H1 (cell line): ENCODE measurements around the gene ANO2. TPM values are rescaled to one million over a fixed set of nuclear protein-coding genes. Genes with fewer than 3 reads are reported as not detected.

Source experiments
- CTCF ChIA-PET: fragments of 300-600 bp; sonication (Branson Sonifier 250); formaldehyde crosslinking; loops from one replicate; lab custom pipeline; 2021; ENCODE audit not compliant: partially characterized antibody; lab: Charles Lee
- POLR2A ChIA-PET: fragments of 300-600 bp; sonication (Branson Sonifier 250); formaldehyde crosslinking; loops from one replicate; lab custom pipeline; 2021; ENCODE audit warnings: inconsistent platforms; ENCODE audit not compliant: partially characterized antibody; lab: Charles Lee
- DNase-seq, 2 experiments: peaks; one replicate each; pipeline versions ENCODE4 v3.0.0 to v3.0.0-alpha.2; 2010 to 2022; ENCODE audit warnings: low spot score in 2 of 2, low read depth in 1 of 2, mixed read lengths in 1 of 2
- FAIRE-seq: peaks from 2 replicates; lab custom pipeline; 2011; peaks lifted over from hg19 to GRCh38; lab: Jason Lieb, UNC
- H2AFZ ChIP-seq: 2 replicates; pipeline ENCODE4 v1.8.1; 2012; ENCODE audit warnings: low read length, inconsistent platforms
- H2AK5ac ChIP-seq: 2 replicates; pipeline ENCODE4 v1.6.1; 2013; ENCODE audit warnings: low read depth, low read length
- H2BK120ac ChIP-seq: replicated peaks from 2 replicates; pipeline ENCODE3; 2013; ENCODE audit warnings: low read depth, low read length, inconsistent platforms
- H2BK12ac ChIP-seq: 2 replicates; pipeline ENCODE4 v1.6.1; 2013; ENCODE audit warnings: low read depth, low read length
- H2BK15ac ChIP-seq: 2 replicates; pipeline ENCODE4 v1.6.1; 2013; ENCODE audit warnings: low read length
- H2BK20ac ChIP-seq: 2 replicates; pipeline ENCODE4 v1.6.1; 2013; ENCODE audit warnings: low read length
- H2BK5ac ChIP-seq: 2 replicates; pipeline ENCODE4 v1.6.1; 2013; ENCODE audit warnings: low read depth, low read length
- H3K14ac ChIP-seq: 2 replicates; pipeline ENCODE4 v1.6.1; 2013; ENCODE audit warnings: inconsistent platforms; ENCODE audit not compliant: insufficient read length
- H3K18ac ChIP-seq: 2 replicates; pipeline ENCODE4 v1.6.1; 2013; ENCODE audit warnings: low read length; ENCODE audit errors: extremely low read depth
- H3K23ac ChIP-seq: 2 replicates; pipeline ENCODE4 v1.6.1; 2013; ENCODE audit warnings: inconsistent platforms; ENCODE audit not compliant: insufficient read length
- H3K23me2 ChIP-seq: 2 replicates; pipeline ENCODE4 v1.6.1; 2013; ENCODE audit warnings: low read depth, low read length
- H3K27ac ChIP-seq: 2 replicates; pipeline ENCODE4 v1.6.1; 2011; ENCODE audit warnings: low read depth, low read length, inconsistent platforms
- H3K27me3 ChIP-seq, 4 experiments: replicated peaks in 1 of 4; 1 replicate in 1 of 4; 2 replicates in 3 of 4; pipeline versions ENCODE4 v1.6.1 to v1.8.1; 2011 to 2013; ENCODE audit warnings: low read length in 3 of 4, mild to moderate bottlenecking in 3 of 4, inconsistent platforms in 2 of 4, mixed read lengths in 2 of 4, moderate library complexity in 1 of 4; ENCODE audit not compliant: control insufficient read depth in 3 of 4, insufficient read depth in 3 of 4; ENCODE audit errors: extremely low read depth in 1 of 4
- H3K36me3 ChIP-seq, 4 experiments: 2 replicates each; pipeline versions ENCODE4 v1.6.1 to v1.8.1; 2011 to 2013; ENCODE audit warnings: mild to moderate bottlenecking in 4 of 4, low read length in 3 of 4, moderate library complexity in 2 of 4, control low read depth in 1 of 4, inconsistent platforms in 1 of 4; ENCODE audit not compliant: insufficient read depth in 4 of 4, control insufficient read depth in 2 of 4
- H3K4ac ChIP-seq: replicated peaks from 2 replicates; pipeline ENCODE3; 2013; ENCODE audit warnings: low read length, low read depth, mixed read lengths, inconsistent platforms; ENCODE audit not compliant: insufficient read length
- H3K4me1 ChIP-seq, 4 experiments: replicated peaks in 1 of 4; 1 replicate in 1 of 4; 2 replicates in 3 of 4; pipeline versions ENCODE4 v1.6.1 to v1.8.1; 2011 to 2013; ENCODE audit warnings: low read length in 3 of 4, inconsistent platforms in 2 of 4, mixed read lengths in 1 of 4; ENCODE audit not compliant: insufficient read depth in 4 of 4, control insufficient read depth in 3 of 4
- H3K4me2 ChIP-seq, 2 experiments: 2 replicates each; pipeline versions ENCODE4 v1.6.1 to v1.8.1; 2011 to 2013; ENCODE audit warnings: low read depth in 2 of 2, low read length in 2 of 2, control low read depth in 1 of 2, inconsistent platforms in 1 of 2, mild to moderate bottlenecking in 1 of 2; ENCODE audit not compliant: insufficient read depth in 1 of 2
- H3K4me3 ChIP-seq, 4 experiments: fragments of 200-600, 300-600 bp in 1 of 4; sonication (generic), shearing (Covaris generic), sonication (Bioruptor Twin) in 1 of 4; 2 replicates each; pipeline versions ENCODE4 v1.5.1 to v1.8.1; 2011 to 2016; ENCODE audit warnings: low read length in 4 of 4, low read depth in 3 of 4, control low read depth in 2 of 4, inconsistent platforms in 2 of 4, mild to moderate bottlenecking in 2 of 4, mixed read lengths in 1 of 4, moderate library complexity in 1 of 4; ENCODE audit not compliant: insufficient read depth in 2 of 4; ENCODE audit errors: extremely low read depth in 1 of 4
- H3K56ac ChIP-seq: replicated peaks from 2 replicates; pipeline ENCODE3; 2013; ENCODE audit warnings: low read depth, mild to moderate bottlenecking, mixed read lengths, low read length, inconsistent platforms; ENCODE audit not compliant: insufficient read length
- H3K79me1 ChIP-seq: 2 replicates; pipeline ENCODE4 v1.6.1; 2013; ENCODE audit warnings: low read depth, low read length, control low read depth
- H3K79me2 ChIP-seq, 2 experiments: 2 replicates each; pipeline versions ENCODE4 v1.6.1 to v1.8.1; 2012 to 2013; ENCODE audit warnings: low read length in 2 of 2, mild to moderate bottlenecking in 2 of 2, inconsistent platforms in 1 of 2; ENCODE audit not compliant: insufficient read depth in 2 of 2, control insufficient read depth in 1 of 2
- H3K9ac ChIP-seq, 4 experiments: replicated peaks in 1 of 4; 1 replicate in 1 of 4; 2 replicates in 3 of 4; pipeline versions ENCODE4 v1.6.1 to v1.8.1; 2011 to 2013; ENCODE audit warnings: low read depth in 3 of 4, low read length in 3 of 4, control low read depth in 2 of 4, mild to moderate bottlenecking in 2 of 4, moderate library complexity in 2 of 4, inconsistent platforms in 1 of 4; ENCODE audit errors: extremely low read depth in 1 of 4
- H3K9me3 ChIP-seq, 2 experiments: 2 replicates each; pipeline versions ENCODE4 v1.6.1 to v1.8.1; 2012 to 2013; ENCODE audit warnings: mild to moderate bottlenecking in 2 of 2, moderate library complexity in 2 of 2, control low read depth in 1 of 2, inconsistent platforms in 1 of 2, low read depth in 1 of 2, low read length in 1 of 2, mixed read lengths in 1 of 2; ENCODE audit not compliant: insufficient read depth in 2 of 2
- H4K20me1 ChIP-seq, 2 experiments: replicated peaks in 1 of 2; 2 replicates each; pipeline versions ENCODE3 to v1.8.1; 2011 to 2013; ENCODE audit warnings: inconsistent platforms in 2 of 2, low read length in 2 of 2, mild to moderate bottlenecking in 1 of 2; ENCODE audit not compliant: insufficient read depth in 2 of 2, control insufficient read depth in 1 of 2
- H4K5ac ChIP-seq: 2 replicates; pipeline ENCODE4 v1.6.1; 2013; ENCODE audit warnings: low read length, low read depth, mixed read lengths, inconsistent platforms; ENCODE audit not compliant: insufficient read length
- H4K8ac ChIP-seq: 2 replicates; pipeline ENCODE4 v1.8.0; 2013; ENCODE audit warnings: mild to moderate bottlenecking, moderate library complexity, low read length, inconsistent platforms; ENCODE audit not compliant: insufficient read depth; ENCODE audit errors: extremely low read depth
- H4K91ac ChIP-seq: replicated peaks from 2 replicates; pipeline ENCODE3; 2013; ENCODE audit warnings: low read length, mixed read lengths, inconsistent platforms; ENCODE audit not compliant: insufficient read length
- ATF3 ChIP-seq: IDR thresholded peaks from 2 replicates; pipeline ENCODE4 v1.6.1; 2011; ENCODE audit warnings: low read depth, mild to moderate bottlenecking, low read length; ENCODE audit not compliant: insufficient read depth
- CBX8 ChIP-seq: fragments of 300-800, 300-1000 bp; sonication (generic); IDR thresholded peaks from 2 replicates; pipeline ENCODE4 v1.7.1; 2016; ENCODE audit warnings: low read depth, low read length, borderline replicate concordance
- E2F6 ChIP-seq: IDR thresholded peaks from 2 replicates; pipeline ENCODE4 v1.6.1; 2012; ENCODE audit warnings: inconsistent platforms
- EP300 ChIP-seq, 2 experiments: IDR thresholded peaks; 1 replicate in 1 of 2; 2 replicates in 1 of 2; pipeline ENCODE4 v1.6.1; 2011 to 2012; ENCODE audit warnings: low read depth in 2 of 2, low read length in 2 of 2, mild to moderate bottlenecking in 2 of 2, borderline replicate concordance in 1 of 2, inconsistent platforms in 1 of 2, moderate library complexity in 1 of 2
- GABPA ChIP-seq: IDR thresholded peaks from 2 replicates; pipeline ENCODE4 v1.6.1; 2011; ENCODE audit warnings: mild to moderate bottlenecking, low read length, moderate library complexity, borderline replicate concordance; ENCODE audit not compliant: insufficient read depth
- JUN ChIP-seq: IDR thresholded peaks from 2 replicates; pipeline ENCODE4 v1.6.1; 2011; ENCODE audit warnings: low read depth, mild to moderate bottlenecking, improper control_type of control experiment, low read length
- RAD21 ChIP-seq, 2 experiments: IDR thresholded peaks in 1 of 2; conservative IDR thresholded peaks in 1 of 2; 2 replicates each; pipeline ENCODE4 v1.6.1; 2011; ENCODE audit warnings: low read depth in 2 of 2, low read length in 2 of 2, improper control_type of control experiment in 1 of 2, inconsistent platforms in 1 of 2, mild to moderate bottlenecking in 1 of 2, moderate library complexity in 1 of 2
- SIX5 ChIP-seq: IDR thresholded peaks from 2 replicates; pipeline ENCODE4 v1.6.1; 2011; ENCODE audit warnings: mild to moderate bottlenecking, low read depth, low read length
- SP1 ChIP-seq: IDR thresholded peaks from 2 replicates; pipeline ENCODE4 v1.6.1; 2011; ENCODE audit warnings: low read depth, low read length
- SP4 ChIP-seq: IDR thresholded peaks from 2 replicates; pipeline ENCODE4 v1.6.1; 2012; ENCODE audit warnings: low read length, inconsistent platforms
- TAF7 ChIP-seq: optimal IDR thresholded peaks from 2 replicates; pipeline ENCODE3; 2011; ENCODE audit warnings: low read depth, mild to moderate bottlenecking, inconsistent platforms, low read length, moderate library complexity, borderline replicate concordance
- TBP ChIP-seq: IDR thresholded peaks from 2 replicates; pipeline ENCODE4 v1.6.1; 2011; ENCODE audit warnings: low read depth, low read length, improper control_type of control experiment
- WGBS, 2 experiments: shearing (Covaris generic) in 1 of 2; methylation state at CpG; one replicate each; pipeline versions ENCODE4 v1.1.6 to v1.1.7; 2013 to 2015; ENCODE audit warnings: low lambda C conversion rate in 2 of 2, mixed read lengths in 2 of 2, inconsistent platforms in 1 of 2, low coverage in 1 of 2, missing lambda C conversion rate in 1 of 2; ENCODE audit not compliant: insufficient replicate concordance in 2 of 2, insufficient coverage in 1 of 2, insufficient read length in 1 of 2; ENCODE audit errors: extremely low coverage in 1 of 2, missing lambda C conversion rate in 1 of 2; 5-methylcytosine and 5-hydroxymethylcytosine counted together
- polyA plus RNA-seq, 7 experiments: library from polyadenylated mRNA; depleted of rRNA in 3 of 7; stranded (reverse) in 5 of 7; unstranded in 2 of 7; fragments of >200 nt in 5 of 7; fragments of 200-250 nt in 2 of 7; gene quantifications; 1 replicate in 5 of 7; 2 replicates in 1 of 7; 4 replicates in 1 of 7; pipeline versions ENCODE4 v1.2.1 to v1.2.3, GENCODE V29; 2011 to 2013; ENCODE audit warnings: missing spikeins in 2 of 7, mixed read lengths in 2 of 7
- total RNA-seq: library from RNA; stranded (reverse); fragmentation: NEBNext Ultra II Directional; extraction: Animal tissue kit (Norgen Biotek cat#: 25700); gene quantifications from 2 replicates; pipeline ENCODE4 v1.2.1, GENCODE V29; 2021

ANO2 gene
- total and polyA plus RNA-seq, 2 of the 8 experiments (the other 6 are each of a cell fraction or from before 2014, with no cell fraction given), result 1.9 to 5.5 TPM

GRCh38 chr12:5736527-5736926, 208.5 kb downstream of the ANO2 start:
- no peak overlapping the region for H2BK20ac ChIP-seq
- H3K9me3 ChIP-seq, result no peaks in the 10 kb centered on the region
- H3K9ac ChIP-seq, result no peak overlapping the region
- no peak overlapping the region for H3K14ac ChIP-seq
- H3K4me1 ChIP-seq, result no peaks in the 10 kb centered on the region
- H3K4me3 ChIP-seq, result no peak overlapping the region
- no peak for FAIRE-seq
- H3K79me2 ChIP-seq, result no peaks in the 10 kb centered on the region
- no peak overlapping the region for H4K8ac ChIP-seq
- H3K79me1 ChIP-seq, result no peaks in the 10 kb centered on the region
- H4K5ac ChIP-seq, result no peak overlapping the region
- CTCF ChIA-PET, result interaction anchor here (5.7 kb wide), 1 partner anchor 9 kb away, joined by 45 read pairs; no protein-coding TSS in a partner anchor
- H2AFZ ChIP-seq, result no peak overlapping the region
- DNase-seq, result peak in 1 of 2 experiments; percentile 30
- H3K27ac ChIP-seq, result no peak overlapping the region
- no peak overlapping the region for H3K18ac ChIP-seq
- no peak overlapping the region for H2BK12ac ChIP-seq
- no peak overlapping the region for H3K56ac ChIP-seq
- no peak overlapping the region for H2BK15ac ChIP-seq
- H2BK120ac ChIP-seq, result no peak overlapping the region
- no peaks in the 10 kb centered on the region for H3K36me3 ChIP-seq
- no peak overlapping the region for H2AK5ac ChIP-seq
- no peaks in the 10 kb centered on the region for H3K27me3 ChIP-seq
- no peaks in the 10 kb centered on the region for H4K20me1 ChIP-seq
- no peak overlapping the region for H2BK5ac ChIP-seq
- no peak overlapping the region for H3K4ac ChIP-seq
- 78% methylated on average over 5 of the region's 5 CpGs; no CpG with 5 or more reads in 1 of the 2 experiments for WGBS, 2 experiments
- no peaks in the 10 kb centered on the region for H3K23me2 ChIP-seq
- POLR2A ChIA-PET, result no interaction called here
- H4K91ac ChIP-seq, result no peak overlapping the region
- H3K4me2 ChIP-seq, result no peak overlapping the region
- no peak overlapping the region for H3K23ac ChIP-seq
- TF ChIP-seq SP4 (no peak), E2F6 (no peak), ATF3 (no peak), EP300 (IDR thresholded peaks at IDR 0.05; ENCODE audit: borderline replicate concordance in 1 of 2, low read depth in 2 of 2, low read length in 2 of 2) (no peak), TBP (no peak), CBX8 (no peak), GABPA (no peak), SP1 (no peak), JUN (no peak), SIX5 (no peak), TAF7 (no peak), RAD21 (IDR thresholded peaks at IDR 0.05 in 1 of 2, conservative IDR thresholded peaks at IDR 0.05 in 1 of 2; ENCODE audit: low read depth in 2 of 2, low read length in 2 of 2) (no peak)
